Measurements from ENCODE around the gene HCAR2.
"Not testable (repeated sequence)": the region's sequence is repeated elsewhere in the genome, so short reads cannot be mapped to it uniquely, and the experiment has no call there.

The HCAR2 gene

DNA sequence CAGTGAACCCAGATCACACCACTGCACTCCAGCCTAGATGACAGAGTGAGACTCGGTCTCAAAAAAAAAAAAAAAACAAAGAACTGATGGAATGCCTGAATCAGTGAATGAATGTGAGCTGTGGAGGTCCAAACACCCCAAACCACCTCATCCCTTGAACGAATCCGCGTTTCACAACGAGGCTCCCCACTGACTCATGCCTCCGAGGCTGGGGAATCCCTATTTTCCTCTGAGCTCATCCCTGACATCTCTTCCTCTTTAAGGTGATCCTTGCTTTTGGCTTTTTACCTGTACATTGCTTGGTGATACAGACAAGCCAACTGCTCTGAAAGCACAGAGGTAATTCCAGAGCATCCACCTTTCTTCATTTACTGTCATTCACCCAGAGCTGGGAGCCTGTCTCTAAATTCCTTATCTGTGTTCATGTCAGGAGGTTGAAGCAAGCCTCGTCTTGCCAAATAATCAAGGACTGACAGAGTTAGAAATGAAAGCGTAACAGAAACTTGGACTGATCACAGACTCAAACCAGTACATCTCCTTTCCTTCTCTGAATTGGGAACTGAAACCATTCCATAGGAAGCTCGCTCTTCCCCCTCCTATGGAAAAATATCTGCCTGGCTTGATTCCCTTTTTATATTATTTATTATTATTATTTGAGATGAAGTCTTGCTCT, 3.0 kb downstream of the HCAR2 start:
- intact Hi-C loops (cut with micrococcal nuclease); H3K9me3 Mint-ChIP-seq; H3K27ac Mint-ChIP-seq; H3K36me3 Mint-ChIP-seq (ENCODE audit: low read depth): not testable (repeated sequence)
- Mint-ChIP-seq H3K4me1 (ENCODE audit: low read depth) (peaks cover 49% of the 10 kb centered on the region), H3K27me3 (peaks cover 20% of the 10 kb centered on the region), H3K4me3 (peak overlapping the region; percentile 37)

GRCh38 chr12:122696922-122697321, 6.2 kb downstream of the HCAR2 start:
- H3K4me3 Mint-ChIP-seq; H3K9me3 Mint-ChIP-seq; H3K36me3 Mint-ChIP-seq (ENCODE audit: low read depth); H3K27ac Mint-ChIP-seq: not testable (repeated sequence)
- peaks cover 35% of the 10 kb centered on the region for H3K4me1 Mint-ChIP-seq (ENCODE audit: low read depth)
- peaks cover 14% of the 10 kb centered on the region for H3K27me3 Mint-ChIP-seq
- intact Hi-C loops (cut with micrococcal nuclease): loop anchor here (10.0 kb wide), 1 partner anchor 52 kb away; no protein-coding TSS in a partner anchor

DNA sequence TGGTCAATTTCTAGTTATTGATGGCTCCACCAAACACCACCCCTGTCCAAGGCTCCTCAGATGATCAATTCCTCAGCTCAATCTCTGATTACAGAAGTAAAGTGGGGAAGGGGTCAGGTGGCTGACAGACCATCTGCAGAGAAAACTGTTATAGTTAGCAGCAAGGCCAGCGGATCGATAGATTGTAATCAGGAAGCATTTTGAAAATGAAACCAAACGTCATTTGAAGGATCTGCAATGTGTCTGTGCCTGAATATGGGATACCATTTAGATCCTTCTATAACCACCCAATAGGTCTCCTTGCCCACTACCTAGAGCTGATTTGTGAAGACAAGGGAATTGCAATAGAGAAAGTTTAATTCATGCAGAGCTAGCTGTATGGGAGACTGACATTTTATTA, 11.6 kb downstream of the HCAR2 start:
- no peaks in the 10 kb centered on the region for H3K9me3 Mint-ChIP-seq
- intact Hi-C loops (cut with micrococcal nuclease): loop anchor here (10.0 kb wide), 1 partner anchor 47 kb away; no protein-coding TSS in a partner anchor
- H3K36me3 Mint-ChIP-seq (ENCODE audit: low read depth): no peaks in the 10 kb centered on the region
- no peak overlapping the region for H3K27ac Mint-ChIP-seq
- H3K4me3 Mint-ChIP-seq: no peak overlapping the region
- H3K4me1 Mint-ChIP-seq (ENCODE audit: low read depth): peaks cover 6% of the 10 kb centered on the region
- peaks cover 11% of the 10 kb centered on the region for H3K27me3 Mint-ChIP-seq

DNA sequence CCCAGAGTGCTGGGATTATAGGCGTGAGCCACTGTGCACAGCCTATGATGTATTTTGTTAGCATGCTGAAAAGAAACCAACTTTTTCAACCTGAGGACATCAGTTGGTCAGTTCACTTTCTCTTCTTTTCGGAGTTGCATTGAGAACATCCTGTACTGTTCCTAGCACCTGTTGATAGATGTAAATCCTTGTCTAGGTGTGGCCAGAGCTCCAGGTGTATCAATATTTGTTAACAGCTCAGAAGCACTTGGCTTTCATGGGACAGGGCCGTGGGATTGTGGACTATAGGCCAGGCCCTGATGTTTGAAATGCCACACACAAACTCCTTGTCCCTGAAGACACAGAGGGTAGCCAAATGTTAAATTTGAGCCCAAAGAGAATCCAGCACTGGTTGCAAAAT, 14.9 kb downstream of the HCAR2 start:
- Mint-ChIP-seq H3K4me3 (no peak overlapping the region), H3K9me3 (no peaks in the 10 kb centered on the region), H3K27ac (no peak overlapping the region), H3K27me3 (peaks cover 12% of the 10 kb centered on the region), H3K36me3 (ENCODE audit: low read depth) (no peaks in the 10 kb centered on the region), H3K4me1 (ENCODE audit: low read depth) (peaks cover 6% of the 10 kb centered on the region)
- intact Hi-C loops (cut with micrococcal nuclease): no loop called here

- H3K4me3 Mint-ChIP-seq: no peak overlapping the region
- peaks cover 13% of the 10 kb centered on the region for H3K4me1 Mint-ChIP-seq (ENCODE audit: low read depth)
- H3K27me3 Mint-ChIP-seq: peaks cover 11% of the 10 kb centered on the region
- intact Hi-C loops (cut with micrococcal nuclease): no loop called here
- H3K9me3 Mint-ChIP-seq: no peaks in the 10 kb centered on the region
- no peaks in the 10 kb centered on the region for H3K36me3 Mint-ChIP-seq (ENCODE audit: low read depth)
- no peak overlapping the region for H3K27ac Mint-ChIP-seq
Measured at GRCh38 chr12:122687086-122687485, 16.1 kb downstream of the HCAR2 start.

DNA sequence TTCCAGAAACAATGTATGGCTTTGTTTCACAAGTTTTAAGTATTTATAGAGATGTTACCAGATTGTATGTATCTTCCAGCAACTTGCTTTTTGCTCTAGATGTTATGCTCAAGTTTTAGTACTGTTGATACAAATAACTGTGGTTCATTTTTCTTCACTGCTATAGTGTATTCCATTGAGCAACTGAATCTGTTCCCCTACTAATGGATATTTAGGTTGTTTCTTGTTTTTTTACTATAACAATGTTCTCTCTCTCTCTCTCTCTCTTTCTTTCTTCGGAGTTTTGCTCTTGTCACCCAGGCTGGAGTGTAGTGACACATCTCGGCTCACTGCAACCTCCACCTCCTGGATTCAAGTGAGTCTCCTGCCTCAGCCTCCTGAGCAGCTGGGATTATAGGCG, 16.6 kb downstream of the HCAR2 start:
- H3K27ac Mint-ChIP-seq: no peak overlapping the region
- no peaks in the 10 kb centered on the region for H3K36me3 Mint-ChIP-seq (ENCODE audit: low read depth)
- intact Hi-C loops (cut with micrococcal nuclease): no loop called here
- peaks cover 18% of the 10 kb centered on the region for H3K4me1 Mint-ChIP-seq (ENCODE audit: low read depth)
- H3K9me3 Mint-ChIP-seq: no peaks in the 10 kb centered on the region
- H3K27me3 Mint-ChIP-seq: peaks cover 11% of the 10 kb centered on the region
- H3K4me3 Mint-ChIP-seq: no peak overlapping the region

GRCh38 chr12:122684297-122684813, 18.8 kb downstream of the HCAR2 start:
- intact Hi-C loops (cut with micrococcal nuclease): no loop called here
- Mint-ChIP-seq H3K27me3 (peaks cover 16% of the 10 kb centered on the region), H3K4me1 (ENCODE audit: low read depth) (peaks cover 28% of the 10 kb centered on the region), H3K9me3 (no peaks in the 10 kb centered on the region), H3K4me3 (no peak overlapping the region), H3K36me3 (ENCODE audit: low read depth) (no peaks in the 10 kb centered on the region), H3K27ac (no peak overlapping the region)

DNA sequence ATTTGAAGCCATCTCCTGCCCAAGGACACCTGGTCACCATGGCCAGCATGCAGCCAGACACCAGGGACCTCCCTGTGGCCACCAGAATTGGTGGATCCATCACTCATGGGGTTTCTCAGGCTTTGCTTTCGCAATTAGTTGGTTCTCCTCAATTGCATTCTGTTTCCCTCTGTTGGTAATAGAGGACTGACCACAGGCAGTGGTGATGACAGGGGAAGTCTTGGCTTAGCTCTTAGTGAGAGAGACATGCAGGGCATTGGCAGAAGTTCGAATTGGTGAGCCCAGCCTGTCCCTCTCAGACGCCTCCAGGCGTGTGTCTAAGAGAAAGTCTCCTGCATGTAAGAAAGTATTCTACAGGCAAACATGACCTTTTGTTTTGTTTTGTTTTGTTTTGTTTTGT, 21.3 kb downstream of the HCAR2 start:
- intact Hi-C loops (cut with micrococcal nuclease): no loop called here
- Mint-ChIP-seq H3K4me1 (ENCODE audit: low read depth) (peaks cover 34% of the 10 kb centered on the region), H3K36me3 (ENCODE audit: low read depth) (no peaks in the 10 kb centered on the region), H3K4me3 (no peak overlapping the region), H3K9me3 (no peaks in the 10 kb centered on the region), H3K27me3 (peaks cover 24% of the 10 kb centered on the region), H3K27ac (no peak overlapping the region)

GRCh38 chr12:122680989-122681388, 22.2 kb downstream of the HCAR2 start:
- H3K4me3 Mint-ChIP-seq; H3K27ac Mint-ChIP-seq; H3K9me3 Mint-ChIP-seq; H3K36me3 Mint-ChIP-seq (ENCODE audit: low read depth); intact Hi-C loops (cut with micrococcal nuclease): not testable (repeated sequence)
- peaks cover 20% of the 10 kb centered on the region for H3K27me3 Mint-ChIP-seq
- H3K4me1 Mint-ChIP-seq (ENCODE audit: low read depth): peaks cover 34% of the 10 kb centered on the region

DNA sequence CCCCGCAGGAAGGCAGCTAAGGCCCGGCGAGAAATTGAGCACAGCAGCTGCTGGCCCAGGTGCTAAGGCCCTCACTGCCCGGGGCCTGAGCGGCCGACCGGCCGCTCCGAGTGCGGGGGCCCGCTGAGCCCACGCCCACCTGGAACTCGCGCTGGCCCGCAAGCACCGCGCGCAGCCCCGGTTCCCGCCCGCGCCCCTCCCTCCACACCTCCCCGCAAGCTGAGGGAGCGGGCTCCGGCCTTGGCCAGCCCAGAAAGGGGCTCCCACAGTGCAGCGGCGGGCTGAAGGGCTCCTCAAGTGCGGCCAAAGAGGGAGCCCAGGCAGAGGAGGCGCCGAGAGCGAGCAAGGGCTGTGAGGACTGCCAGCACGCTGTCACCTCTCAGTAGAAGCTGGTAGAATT, 26.4 kb downstream of the HCAR2 start:
- intact Hi-C loops (cut with micrococcal nuclease); H3K9me3 Mint-ChIP-seq; H3K27ac Mint-ChIP-seq; H3K4me3 Mint-ChIP-seq; H3K36me3 Mint-ChIP-seq (ENCODE audit: low read depth): not testable (repeated sequence)
- Mint-ChIP-seq H3K27me3 (peaks cover 50% of the 10 kb centered on the region), H3K4me1 (ENCODE audit: low read depth) (peaks cover 34% of the 10 kb centered on the region)

- H3K36me3 Mint-ChIP-seq (ENCODE audit: low read depth); intact Hi-C loops (cut with micrococcal nuclease); H3K9me3 Mint-ChIP-seq; H3K27ac Mint-ChIP-seq; H3K4me3 Mint-ChIP-seq: not testable (repeated sequence)
- H3K27me3 Mint-ChIP-seq: peaks cover 50% of the 10 kb centered on the region
- H3K4me1 Mint-ChIP-seq (ENCODE audit: low read depth): peaks cover 30% of the 10 kb centered on the region
Measured at GRCh38 chr12:122676015-122676414, 27.1 kb downstream of the HCAR2 start.

- Mint-ChIP-seq H3K27me3 (peaks cover 45% of the 10 kb centered on the region), H3K4me1 (ENCODE audit: low read depth) (peaks cover 10% of the 10 kb centered on the region), H3K9me3 (no peaks in the 10 kb centered on the region), H3K27ac (no peak overlapping the region), H3K36me3 (ENCODE audit: low read depth) (no peaks in the 10 kb centered on the region), H3K4me3 (no peak overlapping the region)
- intact Hi-C loops (cut with micrococcal nuclease): no loop called here
Measured at GRCh38 chr12:122672515-122672914, 30.6 kb downstream of the HCAR2 start.

GRCh38 chr12:122669397-122670070, 33.6 kb downstream of the HCAR2 start:
- H3K27me3 Mint-ChIP-seq: peaks cover 29% of the 10 kb centered on the region
- H3K36me3 Mint-ChIP-seq (ENCODE audit: low read depth): no peaks in the 10 kb centered on the region
- H3K9me3 Mint-ChIP-seq: no peaks in the 10 kb centered on the region
- intact Hi-C loops (cut with micrococcal nuclease): no loop called here
- no peak overlapping the region for H3K27ac Mint-ChIP-seq
- H3K4me3 Mint-ChIP-seq: no peak overlapping the region
- H3K4me1 Mint-ChIP-seq (ENCODE audit: low read depth): peaks cover 11% of the 10 kb centered on the region

GRCh38 chr12:122668268-122668667, 34.9 kb downstream of the HCAR2 start:
- intact Hi-C loops (cut with micrococcal nuclease): no loop called here
- H3K4me1 Mint-ChIP-seq (ENCODE audit: low read depth): peaks cover 6% of the 10 kb centered on the region
- no peaks in the 10 kb centered on the region for H3K36me3 Mint-ChIP-seq (ENCODE audit: low read depth)
- H3K27me3 Mint-ChIP-seq: peaks cover 19% of the 10 kb centered on the region
- no peak overlapping the region for H3K4me3 Mint-ChIP-seq
- no peaks in the 10 kb centered on the region for H3K9me3 Mint-ChIP-seq
- no peak overlapping the region for H3K27ac Mint-ChIP-seq
